GM12865 (cell line): ENCODE results near the gene HIVEP2.
A peak's percentile ranks its signal among the peaks of the same experiment; 100 is the strongest.

Source experiments
- DNase-seq: peaks from one replicate; pipeline ENCODE4 v3.0.0; 2010; ENCODE audit warnings: low read depth
- H3K4me3 ChIP-seq: 2 replicates; pipeline ENCODE4 v1.5.1; 2011; ENCODE audit warnings: mild to moderate bottlenecking, low read depth, low read length, control low read depth
- TF ChIP-seq, protein P1 (sequence below): IDR thresholded peaks from 2 replicates; pipeline ENCODE4 v1.5.1; 2011; ENCODE audit warnings: low read length, control low read depth, low read depth, inconsistent platforms; ENCODE audit not compliant: insufficient read depth; ENCODE audit errors: missing control alignments

HIVEP2 gene

DNA sequence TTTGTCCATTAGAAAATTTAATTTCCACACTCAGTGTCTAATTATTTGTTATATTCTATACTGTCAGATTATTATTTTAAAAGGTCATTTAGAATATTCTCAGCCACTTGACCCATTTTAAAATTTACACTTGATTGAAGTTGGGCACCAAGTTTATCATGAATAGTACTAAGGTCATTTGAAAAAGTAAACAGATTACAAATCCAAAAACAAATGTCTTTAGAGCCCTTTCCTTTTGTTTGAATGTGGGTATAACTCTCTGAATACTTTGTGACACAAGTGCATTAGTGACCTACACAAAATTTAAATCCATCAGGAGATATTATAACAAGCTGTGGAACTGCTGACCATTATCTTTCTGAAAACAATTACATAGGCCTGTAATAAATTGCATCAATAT is 11.3 kb downstream of the HIVEP2 start:
- TF ChIP-seq, protein P1, sequence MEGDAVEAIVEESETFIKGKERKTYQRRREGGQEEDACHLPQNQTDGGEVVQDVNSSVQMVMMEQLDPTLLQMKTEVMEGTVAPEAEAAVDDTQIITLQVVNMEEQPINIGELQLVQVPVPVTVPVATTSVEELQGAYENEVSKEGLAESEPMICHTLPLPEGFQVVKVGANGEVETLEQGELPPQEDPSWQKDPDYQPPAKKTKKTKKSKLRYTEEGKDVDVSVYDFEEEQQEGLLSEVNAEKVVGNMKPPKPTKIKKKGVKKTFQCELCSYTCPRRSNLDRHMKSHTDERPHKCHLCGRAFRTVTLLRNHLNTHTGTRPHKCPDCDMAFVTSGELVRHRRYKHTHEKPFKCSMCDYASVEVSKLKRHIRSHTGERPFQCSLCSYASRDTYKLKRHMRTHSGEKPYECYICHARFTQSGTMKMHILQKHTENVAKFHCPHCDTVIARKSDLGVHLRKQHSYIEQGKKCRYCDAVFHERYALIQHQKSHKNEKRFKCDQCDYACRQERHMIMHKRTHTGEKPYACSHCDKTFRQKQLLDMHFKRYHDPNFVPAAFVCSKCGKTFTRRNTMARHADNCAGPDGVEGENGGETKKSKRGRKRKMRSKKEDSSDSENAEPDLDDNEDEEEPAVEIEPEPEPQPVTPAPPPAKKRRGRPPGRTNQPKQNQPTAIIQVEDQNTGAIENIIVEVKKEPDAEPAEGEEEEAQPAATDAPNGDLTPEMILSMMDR: no peak
- no peak for DNase-seq
- no peak overlapping the region; the same call in 1 of the 2 replicates for H3K4me3 ChIP-seq

GRCh38 chr6:142932889-142933288 is 12.1 kb downstream of the HIVEP2 start:
- TF ChIP-seq, protein P1: no peak
- H3K4me3 ChIP-seq: peak overlapping the region; percentile 29
- DNase-seq: peak; percentile 51

- H3K4me3 ChIP-seq: no peak overlapping the region
- TF ChIP-seq, protein P1: no peak
- no peak for DNase-seq
Observed at GRCh38 chr6:142929751-142930358, 15.1 kb downstream of the HIVEP2 start.

DNA sequence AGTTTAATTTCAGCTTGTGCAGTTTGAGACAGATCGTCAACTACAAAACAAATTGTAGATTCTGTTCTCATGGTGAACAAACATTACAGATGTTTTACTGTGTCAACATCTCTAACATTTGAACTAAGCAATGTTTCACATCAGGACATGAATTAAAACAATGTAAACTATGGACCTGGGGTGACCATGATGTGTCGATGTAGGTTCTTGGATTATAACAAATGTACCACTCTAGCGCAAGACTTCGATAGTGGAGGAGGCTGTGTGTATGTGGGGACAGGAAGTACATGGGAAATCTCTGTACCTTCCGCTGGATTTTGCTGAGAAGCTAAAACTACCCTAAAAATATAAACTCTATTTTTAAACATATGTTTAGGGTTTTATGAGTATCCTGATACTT is 17.1 kb downstream of the HIVEP2 start:
- TF ChIP-seq, protein P1: no peak
- peak; percentile 69 for DNase-seq
- H3K4me3 ChIP-seq: peak overlapping the region; percentile 99

GRCh38 chr6:142927271-142927580 is 17.8 kb downstream of the HIVEP2 start:
- H3K4me3 ChIP-seq: peak overlapping the region; percentile 99
- DNase-seq: no peak
- TF ChIP-seq, protein P1: no peak

DNA sequence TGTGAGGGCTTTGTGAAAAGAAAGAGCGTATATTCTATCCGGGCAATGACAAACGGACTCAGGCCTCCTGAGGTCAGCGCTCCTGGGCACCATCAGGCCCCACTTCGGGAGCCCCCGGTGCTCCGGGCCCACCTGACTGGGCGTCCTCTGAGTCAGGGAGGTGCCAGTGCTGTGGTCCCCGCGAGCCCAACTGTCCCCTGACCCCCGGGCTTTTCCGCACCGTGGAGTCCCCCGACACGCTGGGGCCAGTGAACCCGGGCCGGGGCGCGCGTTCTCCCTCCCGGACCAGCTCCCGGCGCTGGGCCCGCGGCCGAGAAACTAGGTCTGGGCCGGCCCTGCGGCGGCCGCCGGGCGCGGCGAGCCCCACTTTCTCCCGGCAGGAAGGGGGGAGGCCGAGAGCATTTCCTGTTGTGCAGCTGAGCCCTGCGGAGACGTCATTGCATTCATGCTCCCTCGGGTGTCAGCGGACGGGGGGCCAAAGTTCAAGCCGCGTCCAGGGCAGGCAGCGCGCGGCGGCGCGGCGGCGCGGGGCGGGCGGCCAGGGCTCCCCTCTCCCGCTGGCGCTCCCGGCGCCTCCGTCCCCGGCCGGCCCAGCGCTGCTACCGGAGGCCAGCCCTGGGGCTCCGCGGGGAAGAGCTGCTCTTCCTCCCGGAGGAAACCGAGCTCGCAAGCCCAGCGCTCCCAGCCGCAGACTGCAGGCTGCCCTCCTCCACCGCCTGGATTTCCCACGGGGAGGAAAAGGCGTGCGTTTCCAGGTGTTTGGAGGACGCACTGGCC is 18.3 kb downstream of the HIVEP2 start:
- TF ChIP-seq, protein P1: no peak
- peak overlapping the region; percentile 99 for H3K4me3 ChIP-seq
- peak; percentile 92 for DNase-seq

GRCh38 chr6:142926177-142926493 is 18.8 kb downstream of the HIVEP2 start:
- peak overlapping the region; percentile 99 for H3K4me3 ChIP-seq
- no peak for DNase-seq
- TF ChIP-seq, protein P1: no peak
